Right forelimb (tissue), 1 donor: ENCODE data around the gene AP4M1.
"Not testable (repeated sequence)": the region's sequence is repeated elsewhere in the genome, so short reads cannot be mapped to it uniquely, and the experiment has no call there.

ENCODE experiments used
- DNase-seq: peaks from one replicate; pipeline ENCODE4 v3.0.0-alpha.2; 2018

Gene AP4M1

GRCh38 chr7:100132697-100133151, 31.3 kb downstream of the AP4M1 start:
- DNase-seq, result no peak

- no peak for DNase-seq
Observed at GRCh38 chr7:100137851-100138760, 36.7 kb downstream of the AP4M1 start.

- DNase-seq, result no peak
Observed at GRCh38 chr7:100141555-100141949, 40.1 kb downstream of the AP4M1 start.

- DNase-seq, result no peak
Observed at GRCh38 chr7:100142461-100142860, 41.0 kb downstream of the AP4M1 start.

GRCh38 chr7:100146350-100146749, 44.9 kb downstream of the AP4M1 start:
- DNase-seq, result not testable (repeated sequence)

GRCh38 chr7:100147278-100147677, 45.8 kb downstream of the AP4M1 start:
- no peak for DNase-seq

GRCh38 chr7:100148225-100148558, 46.7 kb downstream of the AP4M1 start:
- no peak for DNase-seq

- DNase-seq, result peak; percentile 97
Observed at GRCh38 chr7:100148559-100149328, 47.3 kb downstream of the AP4M1 start, which contains the start of gene LAMTOR4. Gene LAMTOR4 (plus strand): TSS chr7:100148918. CDS start chr7:100148973, 55 bp downstream.

- no peak for DNase-seq
Observed at GRCh38 chr7:100152404-100152803, 51.0 kb downstream of the AP4M1 start.

GRCh38 chr7:100152937-100153666, 51.7 kb downstream of the AP4M1 start:
- DNase-seq, result no peak

GRCh38 chr7:100153708-100154535, 52.5 kb downstream of the AP4M1 start:
- no peak for DNase-seq

GRCh38 chr7:100154651-100155491, 53.4 kb downstream of the AP4M1 start:
- DNase-seq, result no peak

- DNase-seq, result no peak
Observed at GRCh38 chr7:100155553-100156317, 54.3 kb downstream of the AP4M1 start.

- DNase-seq, result no peak
Observed at GRCh38 chr7:100156331-100157068, 55.1 kb downstream of the AP4M1 start.

GRCh38 chr7:100157069-100157333, 55.6 kb downstream of the AP4M1 start:
- no peak for DNase-seq

GRCh38 chr7:100157334-100158228, 56.1 kb downstream of the AP4M1 start:
- DNase-seq, result no peak
